M059J (cell line): ENCODE measurements around the gene GRB2. TPM values are rescaled to one million over a fixed set of nuclear protein-coding genes. Genes with fewer than 3 reads are reported as not detected.
A peak's percentile ranks its signal among the peaks of the same experiment; 100 is the strongest.
"Not testable (repeated sequence)": the region's sequence is repeated elsewhere in the genome, so short reads cannot be mapped to it uniquely, and the experiment has no call there.

Source experiments
- DNase-seq: peaks from one replicate; pipeline ENCODE4 v3.0.0-alpha.2; 2012; ENCODE audit warnings: low read depth
- total RNA-seq: library from RNA; depleted of rRNA; stranded (reverse); fragments of >200 nt; shearing (Covaris generic); gene quantifications from 2 replicates; pipeline ENCODE4 v1.2.3, GENCODE V29; 2014; rRNA removed

Gene GRB2
- total RNA-seq, 1 experiment from 2014 or later = 109 TPM

- DNase-seq = no peak
Measured at GRCh38 chr17:75288359-75288758, 117.1 kb downstream of the GRB2 start.

- DNase-seq = no peak
Measured at GRCh38 chr17:75287221-75287620, 118.3 kb downstream of the GRB2 start.

- DNase-seq = no peak
Measured at GRCh38 chr17:75285123-75285522, 120.4 kb downstream of the GRB2 start.

- not testable (repeated sequence) for DNase-seq
Measured at GRCh38 chr17:75280189-75280588, 125.3 kb downstream of the GRB2 start.

GRCh38 chr17:75277664-75278071 lies 127.8 kb downstream of the GRB2 start:
- peak; percentile 29 for DNase-seq

- peak; percentile 81 for DNase-seq
Measured at GRCh38 chr17:75273977-75274708, 131.3 kb downstream of the GRB2 start.

GRCh38 chr17:75272848-75273184 lies 132.7 kb downstream of the GRB2 start:
- no peak for DNase-seq

- peak; percentile 69 for DNase-seq
Measured at GRCh38 chr17:75271955-75272847, 133.3 kb downstream of the GRB2 start.

- DNase-seq = peak; percentile 58
Measured at GRCh38 chr17:75271233-75271954, 134.1 kb downstream of the GRB2 start.

- no peak for DNase-seq
Measured at GRCh38 chr17:75270966-75271232, 134.6 kb downstream of the GRB2 start, which contains the start of gene MIF4GD. TSS of gene MIF4GD (minus strand) at chr17:75271231. CDS start at chr17:75270195, 1,036 bp downstream.

GRCh38 chr17:75270218-75270965 lies 135.1 kb downstream of the GRB2 start:
- peak; percentile 71 for DNase-seq

GRCh38 chr17:75269844-75270217 lies 135.6 kb downstream of the GRB2 start:
- DNase-seq = no peak

Other genes starting within 250 kb of the GRB2 start
- 170 and 171 TPM in 2 replicates for gene SUMO2, start 222.7 kb downstream of the GRB2 start, total RNA-seq
- 42.4 and 45.4 TPM in 2 replicates for gene NUP85, start 200.0 kb downstream of the GRB2 start, total RNA-seq
- 10.2 and 18.1 TPM in 2 replicates for gene GGA3, start 144.1 kb downstream of the GRB2 start, total RNA-seq
- gene MRPS7, start 143.8 kb downstream of the GRB2 start, total RNA-seq = 36.4 and 44.7 TPM in 2 replicates
- 14.3 and 19.4 TPM in 2 replicates for gene MIF4GD, start 134.4 kb downstream of the GRB2 start, total RNA-seq
- gene SLC25A19, start 116.2 kb downstream of the GRB2 start, total RNA-seq = 6.7 and 12.5 TPM in 2 replicates
- 29.1 and 48.8 TPM in 2 replicates for gene TMEM94, start 51.0 kb upstream of the GRB2 start, total RNA-seq
- gene CASKIN2, start 109.9 kb upstream of the GRB2 start, total RNA-seq = 4.8 and 8.9 TPM in 2 replicates
- gene TSEN54, start 110.8 kb upstream of the GRB2 start, total RNA-seq = 14.9 and 22.7 TPM in 2 replicates
- 4.1 and 4.5 TPM in 2 replicates for gene LLGL2, start 120.0 kb upstream of the GRB2 start, total RNA-seq
- 0.20 and 1.5 TPM in 2 replicates for gene MYO15B, start 182.1 kb upstream of the GRB2 start, total RNA-seq
- not detected in 2 replicates for gene SMIM5, start 227.8 kb upstream of the GRB2 start, total RNA-seq